Subcutaneous adipose tissue (tissue), 4 donors: Measurements from ENCODE around the gene ALPK3. TPM values are rescaled to one million over a fixed set of nuclear protein-coding genes. Genes with fewer than 3 reads are reported as not detected.

Experiments used
- total RNA-seq, 4 donors: library from RNA; depleted of rRNA; stranded (reverse); fragments of >200 nt; gene quantifications; one replicate each; pipeline ENCODE4 v1.1.0, GENCODE V29; 2016
- TF ChIP-seq, protein P1 (sequence below): fragments of 450-650 bp; IDR thresholded peaks from one replicate; pipeline ENCODE4 v1.5.1; 2016; ENCODE audit warnings: low read depth, mild to moderate bottlenecking, control low read depth, antibody characterized with exemption, moderate library complexity

ALPK3 gene
- total RNA-seq, 4 donors from 2014 or later, result 3.3 to 70.3 (median 8.1) TPM

GRCh38 chr15:84780492-84780891 lies 36.7 kb upstream of the ALPK3 start:
- TF ChIP-seq, protein P1, sequence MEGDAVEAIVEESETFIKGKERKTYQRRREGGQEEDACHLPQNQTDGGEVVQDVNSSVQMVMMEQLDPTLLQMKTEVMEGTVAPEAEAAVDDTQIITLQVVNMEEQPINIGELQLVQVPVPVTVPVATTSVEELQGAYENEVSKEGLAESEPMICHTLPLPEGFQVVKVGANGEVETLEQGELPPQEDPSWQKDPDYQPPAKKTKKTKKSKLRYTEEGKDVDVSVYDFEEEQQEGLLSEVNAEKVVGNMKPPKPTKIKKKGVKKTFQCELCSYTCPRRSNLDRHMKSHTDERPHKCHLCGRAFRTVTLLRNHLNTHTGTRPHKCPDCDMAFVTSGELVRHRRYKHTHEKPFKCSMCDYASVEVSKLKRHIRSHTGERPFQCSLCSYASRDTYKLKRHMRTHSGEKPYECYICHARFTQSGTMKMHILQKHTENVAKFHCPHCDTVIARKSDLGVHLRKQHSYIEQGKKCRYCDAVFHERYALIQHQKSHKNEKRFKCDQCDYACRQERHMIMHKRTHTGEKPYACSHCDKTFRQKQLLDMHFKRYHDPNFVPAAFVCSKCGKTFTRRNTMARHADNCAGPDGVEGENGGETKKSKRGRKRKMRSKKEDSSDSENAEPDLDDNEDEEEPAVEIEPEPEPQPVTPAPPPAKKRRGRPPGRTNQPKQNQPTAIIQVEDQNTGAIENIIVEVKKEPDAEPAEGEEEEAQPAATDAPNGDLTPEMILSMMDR, result no peak

DNA sequence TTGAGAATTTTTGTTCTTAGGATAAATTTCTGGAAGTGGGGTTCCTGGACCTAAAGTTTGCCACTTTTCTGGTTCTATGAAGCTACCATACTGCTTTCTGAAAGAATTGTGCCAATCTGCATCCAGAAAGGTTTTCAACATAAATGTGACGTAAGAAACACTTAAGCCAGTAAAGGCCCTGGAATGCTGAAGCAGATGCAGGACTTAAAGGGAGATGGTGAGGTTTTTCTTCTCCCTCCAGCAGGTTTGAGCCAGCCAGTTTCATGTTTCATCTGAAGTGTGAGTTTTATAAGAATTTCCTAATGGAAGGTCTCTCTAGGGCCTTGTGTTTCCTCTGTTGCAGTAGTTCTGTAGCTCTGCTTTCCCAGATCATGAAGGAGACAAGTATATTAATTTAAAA lies 35.7 kb upstream of the ALPK3 start:
- TF ChIP-seq, protein P1, result no peak

GRCh38 chr15:84782346-84782745 lies 34.8 kb upstream of the ALPK3 start:
- TF ChIP-seq, protein P1, result no peak

DNA sequence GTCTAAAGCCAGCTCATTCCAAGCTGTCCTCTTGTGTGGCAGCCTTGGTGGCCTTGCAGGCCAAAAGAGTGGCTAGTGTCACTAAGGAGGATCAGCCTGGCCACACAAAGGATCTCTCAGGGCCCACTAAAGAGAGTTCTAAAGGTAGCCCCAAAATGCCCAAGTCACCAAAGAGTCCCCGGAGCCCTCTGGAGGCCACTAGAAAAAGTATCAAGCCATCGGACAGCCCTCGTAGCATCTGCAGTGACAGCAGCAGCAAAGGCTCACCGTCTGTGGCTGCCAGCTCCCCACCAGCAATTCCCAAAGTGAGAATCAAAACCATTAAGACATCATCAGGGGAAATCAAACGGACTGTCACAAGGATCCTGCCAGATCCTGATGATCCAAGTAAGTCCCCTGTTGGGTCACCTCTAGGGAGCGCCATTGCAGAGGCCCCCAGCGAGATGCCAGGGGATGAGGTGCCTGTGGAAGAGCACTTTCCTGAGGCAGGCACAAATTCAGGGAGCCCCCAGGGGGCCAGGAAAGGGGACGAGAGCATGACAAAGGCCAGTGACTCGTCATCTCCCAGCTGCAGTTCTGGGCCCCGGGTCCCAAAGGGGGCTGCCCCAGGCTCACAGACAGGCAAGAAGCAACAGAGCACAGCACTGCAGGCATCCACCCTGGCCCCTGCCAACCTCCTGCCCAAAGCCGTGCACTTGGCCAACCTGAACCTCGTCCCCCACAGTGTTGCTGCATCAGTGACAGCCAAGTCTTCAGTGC lies 33.5 kb upstream of the ALPK3 start:
- TF ChIP-seq, protein P1, result no peak

- TF ChIP-seq, protein P1, result no peak
These were observed 32.9 kb upstream of the ALPK3 start for GRCh38 chr15:84784262-84784661.

DNA sequence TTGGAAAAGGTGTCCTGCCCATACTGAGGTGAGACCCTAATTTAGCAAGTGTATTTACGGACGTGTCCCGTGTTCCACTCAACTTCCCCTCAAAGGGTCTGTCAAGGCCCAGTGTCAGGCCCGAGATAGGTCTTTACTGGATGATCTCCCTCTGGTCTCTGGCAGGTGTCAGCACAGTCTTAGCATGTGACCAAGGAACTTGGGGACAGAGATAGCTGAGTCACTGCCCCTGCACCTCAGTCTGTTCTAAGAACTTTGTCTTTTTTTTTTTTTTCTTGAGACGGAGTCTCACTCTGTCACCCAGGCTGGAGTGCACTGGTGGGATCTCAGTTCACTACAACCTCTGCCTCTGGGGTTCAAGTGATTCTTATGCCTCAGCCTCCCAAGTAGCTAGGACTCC lies 32.1 kb upstream of the ALPK3 start:
- TF ChIP-seq, protein P1, result no peak

GRCh38 chr15:84788500-84788899 lies 28.7 kb upstream of the ALPK3 start:
- TF ChIP-seq, protein P1, result no peak
